Measurements from ENCODE around the gene FCAMR. TPM values are rescaled to one million over a fixed set of nuclear protein-coding genes. Genes with fewer than 3 reads are reported as not detected.

FCAMR gene
- total RNA-seq, 3 donors from 2014 or later = 0.41 to 0.98 (median 0.84) TPM

DNA sequence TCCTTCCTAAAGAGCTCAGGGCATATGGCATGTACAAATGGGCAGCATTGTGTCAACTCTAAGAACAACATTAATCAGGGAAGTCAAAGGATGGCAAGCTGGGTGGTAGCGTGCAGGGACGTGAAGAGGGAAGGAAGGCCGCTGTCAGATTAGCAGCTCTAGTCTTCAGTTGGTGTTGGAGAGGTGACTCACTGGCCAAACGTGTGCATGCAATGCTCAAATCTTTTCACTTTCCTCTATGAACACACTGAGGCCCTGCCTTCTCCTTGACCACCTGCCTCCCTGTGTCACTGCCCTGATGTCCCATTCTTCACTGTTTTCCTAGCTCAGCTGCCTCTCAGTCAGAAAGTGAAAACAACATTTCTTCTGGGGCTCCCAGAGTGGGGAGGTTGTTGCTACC is 18.1 kb downstream of the FCAMR start:
- intact Hi-C loops (cut with DNase I, micrococcal nuclease) = no loop called here
- DNase-seq (peak in 1 of 3 donors; percentile 43), ATAC-seq (peak; percentile 50)
- TF ChIP-seq CTCF (IDR thresholded peaks at IDR 0.05) = no peak
- no peaks in the 10 kb centered on the region for H3K36me3 ChIP-seq (ENCODE audit: low read depth)
- H3K9me3 ChIP-seq = no peaks in the 10 kb centered on the region
- H3K4me3 ChIP-seq = no peak overlapping the region
- peaks cover 74% of the 10 kb centered on the region for H3K4me1 ChIP-seq (ENCODE audit: low read depth)

DNA sequence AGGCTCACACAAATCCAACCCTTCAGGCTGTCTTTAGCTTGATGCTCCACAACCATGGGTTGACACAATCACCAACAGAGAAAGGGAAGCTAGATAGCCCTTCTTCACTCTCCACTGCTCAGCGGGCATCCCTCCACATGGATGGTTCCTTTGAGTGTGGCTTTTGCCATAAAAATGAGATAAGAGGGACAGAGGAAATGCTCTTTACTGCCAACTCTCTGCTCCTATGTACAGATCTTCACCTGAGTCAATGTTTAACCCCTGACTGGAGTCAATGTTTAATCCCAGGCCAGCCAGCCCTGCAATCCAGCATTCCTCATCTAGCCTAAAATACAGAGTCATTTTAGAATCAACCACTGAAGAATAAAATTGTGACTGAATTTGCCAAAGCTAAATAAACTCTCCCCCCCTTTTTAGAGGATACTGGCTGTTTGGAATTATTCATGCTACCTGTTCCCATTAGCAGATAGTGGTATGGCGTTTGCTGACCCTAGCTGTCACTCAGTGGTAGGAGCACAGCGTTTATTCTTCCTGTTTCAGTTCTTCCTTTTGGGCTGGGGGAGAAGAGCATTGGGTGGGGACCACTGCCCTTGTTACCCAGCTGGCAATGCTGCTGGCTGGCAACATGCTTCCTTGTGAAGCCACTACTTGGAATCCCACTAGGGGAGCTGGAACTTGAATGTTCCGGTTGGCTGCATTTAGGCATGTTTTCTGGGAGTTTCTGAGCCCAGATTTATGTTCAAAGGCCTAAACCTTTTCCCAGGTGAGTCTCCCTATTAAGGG is 18.8 kb downstream of the FCAMR start:
- no peak for TF ChIP-seq CTCF (IDR thresholded peaks at IDR 0.05)
- no peaks in the 10 kb centered on the region for H3K36me3 ChIP-seq (ENCODE audit: low read depth)
- peaks cover 72% of the 10 kb centered on the region for H3K4me1 ChIP-seq (ENCODE audit: low read depth)
- ATAC-seq (peak; percentile 56), DNase-seq (peak in 2 of 3 donors; percentile 56 to 72)
- intact Hi-C loops (cut with DNase I, micrococcal nuclease) = no loop called here
- H3K4me3 ChIP-seq = no peak overlapping the region
- H3K9me3 ChIP-seq = no peaks in the 10 kb centered on the region

DNA sequence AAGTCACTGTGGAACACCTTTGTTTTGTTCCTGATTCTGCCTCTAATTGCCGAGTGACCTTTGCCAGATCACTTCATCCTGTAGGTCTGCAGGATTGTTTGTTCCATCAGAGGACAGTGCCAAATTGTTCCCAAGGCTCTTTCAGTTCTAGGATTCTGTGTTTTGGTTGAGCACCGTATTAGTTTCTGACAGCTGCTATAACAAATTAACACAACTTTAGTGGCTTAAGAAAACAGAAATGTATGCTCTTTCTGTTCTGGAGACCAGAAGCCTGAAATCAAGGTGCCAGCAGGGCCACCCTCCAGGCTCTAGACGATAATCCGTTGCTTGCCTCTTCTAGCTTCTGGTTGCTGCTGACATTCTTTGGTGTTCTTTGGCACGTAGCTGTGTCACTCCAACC is 20.6 kb downstream of the FCAMR start:
- Histone ChIP-seq H3K9me3 (no peaks in the 10 kb centered on the region), H3K4me3 (no peak overlapping the region), H3K36me3 (ENCODE audit: low read depth) (no peaks in the 10 kb centered on the region), H3K4me1 (ENCODE audit: low read depth) (peaks cover 53% of the 10 kb centered on the region)
- ATAC-seq (no peak), DNase-seq (no peak)
- intact Hi-C loops (cut with DNase I, micrococcal nuclease) = no loop called here
- no peak for TF ChIP-seq CTCF (IDR thresholded peaks at IDR 0.05)

DNA sequence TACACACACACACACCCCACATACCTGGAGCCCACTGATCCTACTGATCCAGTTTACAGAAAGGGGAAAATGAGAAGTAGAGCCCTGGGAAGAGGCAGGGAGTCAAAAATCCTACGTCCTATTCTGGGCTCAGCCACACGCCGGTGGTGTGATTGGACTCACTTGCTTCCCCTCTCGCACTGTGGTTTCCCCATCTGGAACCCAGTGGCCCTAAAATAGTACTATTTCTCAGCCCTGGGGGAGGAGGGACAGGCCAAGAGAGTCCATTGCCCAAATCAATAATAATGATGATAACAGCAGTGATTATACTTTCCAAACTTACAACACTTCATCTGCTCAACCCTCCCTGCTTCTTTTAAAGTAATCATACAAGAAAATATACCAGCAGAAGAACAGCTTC is 21.1 kb downstream of the FCAMR start:
- H3K4me1 ChIP-seq (ENCODE audit: low read depth) = peaks cover 50% of the 10 kb centered on the region
- intact Hi-C loops (cut with DNase I, micrococcal nuclease) = no loop called here
- no peak overlapping the region for H3K4me3 ChIP-seq
- H3K9me3 ChIP-seq = no peaks in the 10 kb centered on the region
- no peak for ATAC-seq
- no peaks in the 10 kb centered on the region for H3K36me3 ChIP-seq (ENCODE audit: low read depth)
- TF ChIP-seq CTCF (IDR thresholded peaks at IDR 0.05) = no peak
- DNase-seq = no peak

DNA sequence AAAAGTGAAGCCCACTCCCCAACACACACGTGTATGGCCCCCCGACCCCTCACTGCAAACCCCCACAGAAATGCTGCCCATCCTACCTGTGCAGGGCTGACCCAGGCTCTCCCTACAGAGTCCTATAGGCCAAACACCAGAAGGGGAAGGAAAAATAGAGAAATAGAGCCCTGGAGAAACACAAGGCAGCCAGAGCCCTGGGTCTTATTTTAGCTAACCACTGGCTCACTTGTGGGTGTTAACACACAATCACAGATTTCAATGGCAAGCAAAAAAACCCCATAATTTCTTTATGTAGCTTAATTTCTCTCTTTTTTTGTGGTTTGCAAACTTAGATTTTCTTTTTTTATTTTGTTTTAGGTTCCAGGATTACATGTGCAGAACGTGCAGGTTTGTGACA is 23.0 kb downstream of the FCAMR start:
- TF ChIP-seq CTCF (IDR thresholded peaks at IDR 0.05) = no peak
- no peak for DNase-seq
- H3K4me3 ChIP-seq = no peak overlapping the region

More for the DNA sequence above, 23.0 kb downstream of the FCAMR start:
- no peak for ATAC-seq
- Histone ChIP-seq H3K9me3 (no peaks in the 10 kb centered on the region), H3K36me3 (ENCODE audit: low read depth) (no peaks in the 10 kb centered on the region), H3K4me1 (ENCODE audit: low read depth) (peaks cover 30% of the 10 kb centered on the region)
- intact Hi-C loops (cut with DNase I, micrococcal nuclease) = no loop called here
